GM19468 (cell line): ENCODE results near the gene JOSD2.

Experiments
- ATAC-seq: cut with Tn5 transposase; IDR thresholded peaks from one replicate; pipeline ENCODE4 v1.9.1; 2021; ENCODE audit warnings: mild to moderate bottlenecking, moderate library complexity, moderate number of reproducible peaks; ENCODE audit not compliant: unreplicated experiment; ENCODE audit errors: extremely low read depth

JOSD2 gene

DNA sequence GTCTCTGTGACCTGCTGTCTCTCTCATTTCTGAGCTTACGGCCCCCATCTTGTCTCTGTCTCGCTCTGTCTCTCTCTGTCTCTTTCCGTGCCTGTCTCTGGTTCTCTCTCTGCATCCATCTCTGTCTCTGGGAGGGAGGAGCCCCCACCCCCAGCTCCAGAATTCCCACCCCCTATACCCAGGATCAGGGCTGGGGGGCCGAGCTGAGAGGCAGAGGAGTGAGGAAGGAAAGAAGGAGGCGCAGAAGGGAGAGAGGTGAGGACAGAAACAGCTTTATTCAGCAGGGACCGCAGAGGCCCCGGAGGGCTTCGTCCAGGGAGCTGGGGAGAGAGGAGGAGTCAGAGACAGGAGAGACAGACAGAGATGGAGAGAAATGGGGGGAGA, 14.0 kb downstream of the JOSD2 start:
- ATAC-seq: no peak

DNA sequence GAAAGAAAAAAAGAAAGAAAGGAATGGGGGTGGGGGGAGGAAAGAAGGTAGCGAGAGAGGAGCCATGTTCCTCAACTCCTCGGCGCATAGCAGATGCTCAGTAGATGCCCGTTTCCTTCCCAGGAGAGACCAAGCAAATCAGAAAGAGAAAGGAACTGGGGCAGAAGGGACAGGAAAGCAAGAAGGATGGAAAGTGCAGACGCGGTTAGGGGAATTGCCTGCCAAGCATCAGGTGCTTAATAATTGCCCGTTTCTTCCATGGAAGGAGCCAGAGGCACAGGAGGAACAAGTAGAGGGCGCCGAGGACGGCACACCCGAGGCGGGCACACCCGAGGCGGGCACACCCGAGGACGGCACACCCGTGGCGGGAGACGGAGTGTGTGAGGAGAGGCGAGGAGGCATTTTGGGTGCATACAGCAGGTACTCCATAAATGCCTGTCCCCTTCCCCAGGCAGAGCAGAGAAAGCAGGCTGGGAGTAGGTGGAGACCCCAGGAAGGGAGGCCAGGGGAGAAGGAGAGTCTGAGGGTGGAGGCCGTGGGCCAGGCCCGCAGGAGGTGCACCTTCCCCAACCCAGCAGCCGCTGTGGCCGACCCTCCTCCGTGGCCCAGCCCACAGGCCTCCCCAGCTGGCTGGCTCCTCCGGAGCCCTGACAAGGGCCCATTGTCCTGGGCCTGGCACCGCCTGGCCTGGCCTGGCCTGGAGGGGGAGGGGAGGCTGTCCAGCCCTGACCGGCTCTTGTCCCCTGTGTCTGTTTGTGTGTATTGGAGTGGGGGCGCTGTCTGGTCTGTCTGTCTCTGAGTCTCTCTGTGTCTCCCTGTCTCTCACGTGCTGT, 14.6 kb downstream of the JOSD2 start:
- no peak for ATAC-seq

DNA sequence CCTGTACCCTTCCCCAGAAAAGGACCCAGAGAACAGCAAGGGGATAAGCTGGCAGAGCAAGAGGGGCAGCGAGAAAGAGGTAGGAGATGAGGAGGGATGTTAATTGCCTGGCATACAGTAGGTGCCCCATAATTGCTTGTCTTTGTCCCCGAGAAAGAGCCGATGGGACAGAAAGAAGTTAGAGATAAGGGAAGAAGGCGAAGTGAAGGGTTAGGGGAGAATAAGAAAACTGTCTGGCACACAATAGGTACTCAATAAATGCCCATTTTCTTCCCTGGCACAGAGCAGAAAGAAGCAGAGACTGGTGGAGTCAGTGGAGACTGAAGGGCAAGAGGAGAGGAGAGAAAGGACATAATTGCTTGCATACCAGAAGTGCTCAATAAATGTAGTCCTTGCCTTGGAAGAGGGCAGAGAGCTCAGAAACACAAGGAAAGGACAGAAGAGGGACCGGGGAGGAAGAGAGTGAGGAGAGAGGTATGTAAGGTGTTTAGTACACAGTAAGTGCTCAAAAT, 15.9 kb downstream of the JOSD2 start:
- no peak for ATAC-seq

DNA sequence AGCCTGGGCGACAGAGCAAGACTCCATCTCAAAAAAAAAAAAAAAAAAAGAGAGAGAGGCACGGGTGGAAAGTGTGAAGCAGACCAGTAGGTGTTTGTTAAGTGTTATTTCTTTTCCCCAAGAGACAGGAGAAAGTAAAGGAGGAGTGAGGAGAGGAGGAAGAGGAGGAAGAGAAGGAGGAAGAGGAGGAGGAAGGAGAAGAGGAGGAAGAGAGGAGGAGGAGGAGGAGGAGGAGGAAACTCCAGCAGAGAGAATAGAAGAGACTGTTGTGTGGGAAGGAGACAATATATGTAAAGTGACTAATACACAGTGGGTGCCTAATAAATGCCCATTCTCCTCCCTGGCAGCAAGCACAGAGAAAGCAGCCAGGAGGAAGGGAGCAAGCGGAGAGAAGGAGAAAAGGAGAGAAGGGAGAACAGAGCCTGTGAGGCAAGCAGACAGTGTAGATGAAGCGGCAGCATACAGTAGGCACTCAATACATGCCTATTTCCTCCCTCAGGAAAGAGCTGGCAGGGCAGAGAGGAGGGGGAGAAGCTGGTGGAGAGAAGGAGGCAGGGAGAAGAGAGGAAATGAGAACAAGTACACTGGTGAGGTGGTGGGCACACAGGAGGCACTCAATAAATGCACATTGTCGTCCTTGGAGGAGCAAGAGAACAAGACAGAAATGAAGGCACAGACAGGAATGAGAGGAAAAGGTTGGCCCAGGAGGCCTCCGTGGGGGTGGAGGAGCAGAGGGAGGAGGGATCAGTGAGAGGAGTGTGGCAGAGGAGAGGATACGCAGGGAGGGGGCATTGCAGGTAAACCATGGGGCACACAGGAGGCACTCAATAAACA, 16.6 kb downstream of the JOSD2 start:
- no peak for ATAC-seq

DNA sequence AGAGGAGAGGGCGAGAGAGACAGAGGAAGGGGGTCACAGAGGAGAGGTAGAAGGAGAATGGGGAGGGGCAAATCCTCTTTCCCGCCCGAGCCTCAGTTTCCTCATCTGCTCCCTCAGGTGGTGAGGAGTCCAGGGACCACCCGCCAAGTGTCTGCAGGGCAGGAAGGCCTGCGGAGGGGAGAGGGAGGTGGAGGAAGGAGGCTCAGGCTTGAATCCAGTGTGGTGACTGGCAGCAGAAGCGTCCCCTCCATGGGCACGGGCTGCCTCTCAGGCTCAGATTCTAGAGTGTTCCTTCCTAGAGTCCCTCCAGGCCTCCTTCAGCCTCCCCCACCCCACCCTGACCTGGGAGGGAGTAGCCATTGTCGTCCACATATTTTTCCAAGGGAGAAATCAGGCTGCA, 17.8 kb downstream of the JOSD2 start:
- ATAC-seq: no peak

DNA sequence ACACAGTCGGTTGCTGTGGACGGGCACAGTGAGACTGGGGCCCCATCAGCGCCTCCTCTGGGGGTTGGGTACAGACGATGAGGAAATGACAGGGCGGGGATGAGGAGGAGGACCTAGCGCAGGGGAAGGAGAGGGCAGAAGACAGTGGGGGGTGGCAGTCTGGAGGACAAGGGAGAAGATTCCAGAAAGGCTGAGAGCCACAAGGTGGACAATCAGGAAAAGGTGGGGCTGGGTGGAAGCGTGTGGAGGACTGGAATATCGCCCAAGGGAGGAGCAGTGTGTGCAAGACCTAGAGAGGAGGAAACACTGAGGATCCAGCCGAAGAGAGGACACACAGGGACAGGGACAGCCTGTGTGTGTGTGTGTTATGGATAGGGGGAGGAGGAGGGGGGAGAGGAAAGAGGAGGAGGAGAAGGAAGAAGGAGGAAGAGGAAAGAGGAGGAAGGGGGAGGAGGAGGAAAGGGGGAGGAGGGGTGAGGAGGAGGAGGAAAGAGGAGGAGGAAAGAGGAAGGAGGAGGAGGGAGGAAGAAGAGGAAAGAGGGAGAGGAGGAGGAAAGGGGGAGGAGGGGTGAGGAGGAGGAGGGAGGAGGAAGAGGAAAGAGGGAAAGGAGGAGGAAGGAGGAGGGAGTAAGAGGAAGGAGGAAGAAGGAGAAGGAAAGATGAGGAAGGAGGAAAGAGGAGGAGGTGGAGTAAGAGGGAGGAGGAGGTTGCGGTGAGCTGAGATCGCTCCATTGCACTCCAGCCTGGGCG, 18.5 kb downstream of the JOSD2 start:
- no peak for ATAC-seq

DNA sequence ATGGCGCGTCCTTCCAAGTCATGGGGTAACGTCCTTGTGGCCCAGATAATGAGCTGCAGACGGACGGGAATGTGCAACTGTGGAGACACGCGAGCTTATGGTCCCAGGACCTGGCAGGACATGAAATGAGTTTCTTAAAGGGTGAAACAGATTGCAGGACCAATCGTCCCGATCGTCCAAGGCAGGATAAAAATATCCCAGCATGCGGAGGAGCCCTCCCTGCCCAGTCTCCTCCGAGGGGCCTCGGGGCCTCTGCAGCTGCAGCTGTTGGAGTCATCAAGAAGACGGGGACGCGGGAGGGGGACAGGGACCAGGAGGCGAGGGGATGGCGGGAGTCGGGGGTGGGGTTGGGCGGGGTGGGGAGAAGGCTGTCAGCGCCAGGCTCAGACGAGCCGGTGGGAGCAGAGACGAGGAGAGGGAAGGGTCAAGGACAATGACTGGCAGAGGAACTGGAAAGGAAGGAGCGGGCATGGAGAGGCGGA, 20.0 kb downstream of the JOSD2 start:
- ATAC-seq: no peak

DNA sequence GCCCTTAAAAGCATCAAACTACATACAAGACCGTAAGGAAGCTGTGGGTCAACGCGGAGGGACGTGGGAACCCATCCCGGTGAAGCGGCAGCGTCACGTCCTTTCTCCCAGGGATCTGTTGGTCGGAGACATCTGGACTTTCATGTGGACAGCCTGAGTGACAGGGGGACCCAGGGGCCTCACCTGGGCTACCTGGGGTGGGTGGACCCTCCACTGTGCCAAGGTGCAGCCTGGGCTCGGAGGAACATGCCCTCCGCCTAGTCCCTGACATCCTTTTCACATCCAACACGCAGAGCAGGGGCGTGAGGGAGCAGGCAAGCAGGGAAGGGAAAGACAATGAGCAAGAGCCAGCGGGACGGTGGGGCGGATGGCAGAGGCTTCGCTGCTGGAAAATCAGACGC, 20.6 kb downstream of the JOSD2 start:
- ATAC-seq: no peak

DNA sequence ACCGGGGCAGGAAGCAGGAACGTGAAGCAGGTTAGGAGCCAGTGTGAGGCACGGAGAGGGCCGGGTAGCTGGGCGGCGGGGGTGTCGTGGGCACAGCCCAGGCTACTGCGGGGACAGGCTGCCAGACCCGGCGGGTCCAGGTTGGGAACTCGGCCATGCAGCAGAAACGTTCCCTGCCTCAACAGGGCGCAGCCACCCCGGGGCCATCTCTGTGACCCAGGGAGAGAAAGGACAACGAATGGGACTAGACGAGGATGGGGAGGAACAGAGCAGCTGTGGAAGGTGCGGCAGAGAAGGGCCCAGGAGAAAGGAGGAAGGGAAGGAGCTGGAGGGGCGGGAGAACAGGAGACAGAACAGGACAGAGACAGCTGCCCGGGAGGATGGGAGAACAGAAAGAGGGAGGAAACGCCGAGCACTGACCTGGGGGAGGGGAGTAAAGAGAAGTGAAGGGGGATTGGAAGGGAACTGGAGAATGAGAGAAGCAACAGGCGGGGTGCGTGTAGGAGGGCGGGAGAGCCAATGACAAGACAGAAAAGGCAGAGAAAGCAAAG, 21.5 kb downstream of the JOSD2 start:
- ATAC-seq: no peak

DNA sequence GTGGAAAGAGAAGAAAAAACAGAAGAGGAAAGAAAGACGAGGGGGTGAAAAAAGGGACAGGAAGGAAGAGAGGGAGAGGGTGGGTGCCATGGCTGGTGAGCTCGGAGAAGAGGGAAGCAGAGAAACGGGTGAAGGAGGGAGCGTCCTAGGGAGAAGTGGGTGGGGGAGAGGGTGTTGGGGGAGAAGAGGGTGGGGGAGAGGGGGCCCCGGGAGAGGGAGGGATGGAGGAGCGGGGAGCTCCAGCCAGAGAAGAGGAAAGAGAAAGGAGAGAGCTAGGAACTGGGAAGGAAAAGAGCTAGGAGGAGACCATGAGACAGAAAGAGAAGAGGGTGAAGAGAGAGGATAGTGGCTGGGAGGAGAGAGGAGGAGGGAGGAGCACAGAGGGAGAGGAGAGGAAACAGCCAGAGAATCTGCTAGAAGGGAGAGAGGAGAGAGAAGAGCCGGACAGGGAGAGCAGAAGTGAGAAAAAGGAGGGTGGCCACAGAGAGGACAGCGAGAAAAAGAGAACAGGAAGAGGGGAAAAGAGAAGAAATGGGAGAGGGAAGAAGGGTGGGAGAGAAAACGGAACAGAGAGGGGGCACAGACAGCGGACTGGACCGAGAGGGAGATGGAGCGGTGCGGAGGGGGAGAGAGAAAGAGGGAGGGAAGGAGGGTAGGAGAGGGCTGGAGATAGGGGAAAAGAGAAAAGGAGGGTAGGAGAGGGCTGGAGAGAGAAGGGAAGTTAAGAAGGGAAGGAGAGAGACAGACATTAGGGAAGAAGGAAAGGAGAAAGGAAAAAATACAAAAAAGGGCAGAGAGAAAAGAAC, 22.4 kb downstream of the JOSD2 start:
- ATAC-seq: no peak

DNA sequence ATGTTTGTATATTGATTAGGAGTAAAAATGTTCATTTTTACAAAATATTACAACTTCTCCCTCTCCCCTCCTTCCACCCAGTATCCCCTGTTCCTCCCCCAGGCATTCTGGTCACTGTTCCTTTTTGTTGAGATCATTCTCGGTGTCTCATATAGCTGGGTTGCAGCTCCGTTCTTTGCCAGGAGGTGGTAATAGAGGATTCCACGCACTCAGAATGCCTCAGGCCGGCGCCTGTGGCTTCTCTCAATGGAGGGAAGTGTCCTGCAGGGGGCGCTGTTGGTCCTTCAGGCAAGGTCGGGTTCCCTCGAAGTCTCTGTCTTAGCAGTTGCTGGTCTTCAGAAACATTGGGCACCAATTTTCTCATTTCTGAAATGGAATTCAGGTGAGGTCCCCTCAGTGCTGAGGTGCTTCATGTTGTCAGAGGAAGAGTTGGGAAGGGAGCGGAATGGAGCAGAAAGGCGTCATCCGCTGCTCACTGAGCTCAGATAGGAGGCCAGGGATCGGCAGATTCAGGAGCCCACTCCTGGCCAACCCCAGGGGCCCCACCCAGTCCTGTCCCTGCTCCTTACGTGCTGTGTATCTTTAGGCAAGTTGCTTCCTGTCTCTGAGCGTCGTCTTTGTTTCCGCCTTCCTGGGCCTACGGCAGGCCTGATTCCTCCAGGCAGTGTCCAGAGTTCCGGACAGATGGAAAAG, 24.0 kb downstream of the JOSD2 start:
- ATAC-seq: no peak

DNA sequence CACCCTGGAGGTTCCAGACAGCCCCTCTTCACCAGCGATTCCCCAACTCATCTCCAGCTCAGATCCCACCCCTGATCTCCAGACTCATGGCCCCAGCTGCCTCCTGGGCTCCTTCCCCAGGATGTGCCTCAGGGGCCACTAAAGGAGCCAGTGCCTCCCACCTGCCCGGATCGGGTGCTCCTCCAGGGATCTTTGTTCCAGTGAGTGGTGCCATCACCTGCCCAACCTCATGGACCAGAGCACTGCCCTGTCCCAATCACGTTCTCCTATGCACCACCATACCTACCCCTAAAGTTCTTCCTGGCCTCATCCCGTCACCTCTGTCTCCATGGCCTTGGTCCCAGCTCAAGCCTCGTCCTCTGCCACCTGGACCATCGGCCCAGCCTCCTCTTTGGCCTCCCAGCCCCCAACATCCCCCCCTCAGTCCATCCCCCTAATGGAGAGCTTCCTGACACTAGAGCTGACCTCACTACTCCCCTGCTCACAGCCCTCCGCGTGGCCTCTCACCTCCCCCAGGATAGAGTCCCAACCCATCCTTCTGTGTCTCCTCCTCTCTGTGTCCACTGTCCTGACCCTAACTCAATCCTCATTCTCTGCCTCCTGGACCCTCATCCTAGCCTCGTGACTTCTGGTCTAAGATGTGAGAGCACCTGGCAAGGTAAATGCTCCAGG, 25.6 kb downstream of the JOSD2 start:
- ATAC-seq: no peak

DNA sequence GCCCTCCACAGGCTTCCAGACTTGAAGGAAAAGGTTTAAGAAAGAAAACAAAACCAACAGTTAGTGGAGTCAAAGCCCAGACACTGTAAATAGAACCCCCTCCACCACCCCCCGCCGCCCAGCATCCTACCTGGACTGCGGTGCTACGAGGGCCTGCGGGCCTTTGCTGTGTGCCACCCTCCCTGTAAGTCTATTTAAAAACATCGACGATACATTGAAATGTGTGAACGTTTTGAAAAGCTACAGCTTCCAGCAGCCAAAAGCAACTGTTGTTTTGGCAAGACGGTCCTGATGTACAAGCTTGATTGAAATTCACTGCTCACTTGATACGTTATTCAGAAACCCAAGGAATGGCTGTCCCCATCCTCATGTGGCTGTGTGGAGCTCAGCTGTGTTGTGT, 28.1 kb downstream of the JOSD2 start:
- no peak for ATAC-seq

DNA sequence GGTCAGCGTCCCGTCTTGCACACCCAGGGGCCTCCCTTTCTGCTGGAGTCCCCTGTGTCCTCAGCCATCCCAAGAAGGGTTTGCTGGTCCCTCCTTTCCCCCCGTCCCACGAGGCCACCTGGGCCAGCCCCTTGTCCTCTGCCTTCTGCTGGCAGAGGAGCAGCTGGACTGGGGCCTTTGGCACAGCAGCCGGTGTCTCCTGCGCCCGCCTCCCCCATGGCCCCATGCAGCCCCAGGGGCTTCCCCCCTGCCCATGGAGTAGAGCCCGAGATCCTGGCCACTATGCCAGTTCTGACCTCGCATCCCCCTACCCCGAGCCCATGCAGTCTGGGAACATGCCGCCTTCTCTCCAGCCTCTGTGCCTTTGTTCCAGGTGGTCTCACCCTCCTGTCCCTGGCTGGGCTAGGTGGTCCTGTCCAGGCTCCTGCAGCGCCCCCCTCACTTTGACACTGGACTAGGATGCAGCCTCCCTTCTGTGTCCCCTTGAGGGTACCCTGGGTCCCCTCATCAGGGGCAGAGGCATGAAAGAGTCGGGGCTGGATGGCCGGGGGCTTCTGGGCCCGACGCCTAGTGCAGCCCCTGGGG, 28.6 kb downstream of the JOSD2 start:
- no peak for ATAC-seq

DNA sequence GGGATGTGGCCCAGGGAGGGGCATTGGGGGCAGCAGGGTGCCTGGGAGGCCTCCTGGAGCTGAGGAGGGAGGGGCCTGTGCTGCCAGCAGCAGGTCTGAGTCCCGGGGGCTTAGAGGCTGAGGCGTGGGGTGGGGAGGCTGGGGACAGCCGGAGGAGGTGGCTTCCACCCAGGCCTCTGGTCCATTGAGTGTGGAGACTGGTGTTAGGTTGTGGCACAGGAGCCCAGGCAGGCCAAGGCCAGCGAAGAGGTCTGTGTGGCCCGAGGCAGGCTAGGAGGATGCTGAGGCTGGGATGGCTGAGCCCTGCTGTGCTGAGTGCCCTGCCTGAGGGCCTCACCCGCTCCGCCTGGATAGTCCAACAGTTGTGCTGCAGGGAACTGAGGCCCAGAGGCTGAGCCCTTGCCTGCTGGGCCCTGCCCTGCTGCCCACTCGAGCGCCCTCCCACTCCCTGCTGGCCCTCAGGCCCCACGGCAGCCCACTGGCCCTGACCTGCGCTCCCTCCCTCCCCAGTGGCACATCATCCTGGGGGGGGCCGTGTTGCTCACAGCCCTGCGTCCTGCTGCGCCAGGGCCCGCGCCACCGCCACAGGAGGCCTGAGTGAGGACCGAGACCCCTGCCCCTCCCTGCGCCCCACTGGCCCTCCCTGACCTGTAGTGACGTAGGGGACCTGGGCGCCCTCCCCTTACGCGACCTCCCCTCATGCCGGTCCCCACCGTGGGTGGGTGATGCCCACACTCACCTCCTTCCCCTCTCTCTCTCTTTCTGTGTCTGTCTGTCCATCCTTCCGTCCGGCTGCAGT, 29.4 kb downstream of the JOSD2 start:
- ATAC-seq: no peak

DNA sequence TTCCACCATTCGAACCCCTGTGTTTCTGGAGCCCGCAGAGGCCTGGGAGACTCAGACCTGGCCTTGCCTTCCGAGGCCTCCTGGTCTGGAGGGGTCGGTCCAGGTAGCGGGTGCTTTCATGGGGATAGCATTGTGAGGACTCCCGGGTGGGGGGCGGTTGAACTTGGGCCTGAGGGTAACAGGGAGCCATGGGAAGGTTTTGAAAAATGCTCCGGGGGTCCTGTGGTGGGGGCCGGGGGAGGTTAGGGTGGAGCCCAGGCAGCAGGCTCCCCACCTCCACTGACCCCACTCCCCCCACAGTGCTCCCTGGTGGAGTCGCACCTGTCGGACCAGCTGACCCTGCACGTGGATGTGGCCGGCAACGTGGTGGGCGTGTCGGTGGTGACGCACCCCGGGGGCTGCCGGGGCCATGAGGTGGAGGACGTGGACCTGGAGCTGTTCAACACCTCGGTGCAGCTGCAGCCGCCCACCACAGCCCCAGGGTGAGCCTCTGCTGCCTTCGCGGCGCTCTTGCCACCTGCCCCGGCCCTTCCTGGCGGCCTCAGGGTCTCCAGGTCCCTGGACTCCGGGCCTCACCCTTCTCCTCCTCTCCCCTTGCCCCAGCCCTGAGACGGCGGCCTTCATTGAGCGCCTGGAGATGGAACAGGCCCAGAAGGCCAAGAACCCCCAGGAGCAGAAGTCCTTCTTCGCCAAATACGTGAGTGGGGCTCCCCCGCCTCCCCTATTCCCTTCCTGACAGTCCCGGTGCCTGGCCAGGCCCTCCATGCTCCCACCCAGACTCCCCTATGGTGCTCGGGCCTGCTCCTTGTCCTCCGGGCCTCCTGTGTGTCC, 30.5 kb downstream of the JOSD2 start:
- no peak for ATAC-seq
